RKO (cell line): ENCODE data around the gene RHBDD1.

Source experiments
- DNase-seq: peaks from one replicate; pipeline ENCODE4 v3.0.0-alpha.2; 2016; ENCODE audit warnings: low spot score

Gene RHBDD1

GRCh38 chr2:226887940-226888339 is 52.1 kb downstream of the RHBDD1 start:
- DNase-seq = no peak

GRCh38 chr2:226888378-226888965 is 52.6 kb downstream of the RHBDD1 start:
- no peak for DNase-seq

GRCh38 chr2:226888971-226889370 is 53.1 kb downstream of the RHBDD1 start:
- DNase-seq = no peak

GRCh38 chr2:226890286-226890685 is 54.4 kb downstream of the RHBDD1 start:
- DNase-seq = no peak

DNA sequence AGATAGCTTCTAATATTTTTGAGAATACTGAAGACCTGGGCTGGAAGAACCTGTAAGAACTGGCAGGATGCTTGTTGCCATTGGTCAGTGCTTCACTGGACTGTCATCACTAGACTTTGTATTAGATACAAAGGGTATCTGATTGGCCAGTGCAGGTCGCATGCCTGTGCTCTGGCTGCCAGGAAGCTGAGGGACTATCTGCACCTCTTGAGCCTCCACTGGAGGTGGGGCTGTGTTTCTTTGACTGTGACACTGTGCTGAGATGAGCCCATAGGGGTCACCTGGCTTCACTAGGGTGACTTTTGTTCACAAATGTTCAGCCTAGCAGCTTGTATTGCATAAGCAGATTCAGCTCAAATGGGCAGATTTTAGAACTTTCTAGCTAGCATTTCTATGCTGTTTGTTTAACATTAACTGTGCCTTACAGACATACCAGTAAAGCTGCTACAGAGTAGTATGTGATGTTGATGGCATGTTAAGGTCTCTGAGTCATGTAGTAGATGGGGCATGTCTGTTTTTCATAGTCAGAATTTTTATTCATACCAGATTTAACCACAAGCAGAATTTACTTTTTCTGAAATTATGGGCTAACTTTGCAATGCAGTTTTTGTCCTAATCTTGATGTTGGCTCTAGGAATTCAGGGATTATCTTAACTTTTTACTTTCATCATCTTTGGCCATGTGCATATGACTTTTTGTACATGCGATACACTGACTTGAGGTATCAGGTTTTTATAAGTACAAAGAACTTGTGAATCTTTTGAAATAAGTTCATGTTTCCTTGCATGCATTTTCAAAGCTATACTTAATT is 56.1 kb downstream of the RHBDD1 start:
- no peak for DNase-seq

DNA sequence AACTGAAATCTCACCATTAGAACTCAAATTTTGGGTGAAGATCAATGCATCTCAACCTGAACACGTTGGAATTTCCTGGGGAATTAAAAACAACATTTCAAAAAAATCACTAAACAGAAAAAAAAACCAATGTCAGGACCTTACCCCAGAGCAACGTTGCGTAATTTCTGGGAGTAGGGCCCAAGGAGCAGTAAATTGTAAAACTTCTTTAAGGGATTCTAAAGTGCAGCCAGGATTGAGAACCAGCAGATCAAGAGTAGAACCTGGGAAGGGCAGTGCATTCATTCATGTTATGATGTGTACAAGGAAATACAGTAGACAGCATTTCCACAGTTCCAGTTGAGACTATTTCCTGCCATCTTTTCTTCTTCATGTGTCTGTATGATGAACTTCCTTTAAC is 56.9 kb downstream of the RHBDD1 start:
- no peak for DNase-seq

DNA sequence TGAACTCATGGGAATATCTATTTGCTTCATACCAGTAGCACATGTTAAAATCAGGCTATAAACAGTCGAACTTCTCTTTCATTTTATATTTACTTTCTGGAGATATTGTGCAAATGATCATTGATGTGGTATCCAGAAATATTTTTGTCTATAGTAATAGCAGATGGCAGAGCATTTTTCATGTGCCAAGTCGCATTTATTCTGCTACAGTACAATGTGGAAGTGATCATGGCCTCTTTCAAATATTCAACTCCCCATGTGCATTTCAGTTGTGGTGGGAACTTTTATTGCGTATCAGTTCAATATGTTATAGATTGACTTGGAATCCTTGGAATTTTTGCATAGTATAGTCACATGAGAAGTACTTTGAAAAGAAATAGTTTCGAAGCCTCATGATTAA is 57.4 kb downstream of the RHBDD1 start:
- DNase-seq = no peak

DNA sequence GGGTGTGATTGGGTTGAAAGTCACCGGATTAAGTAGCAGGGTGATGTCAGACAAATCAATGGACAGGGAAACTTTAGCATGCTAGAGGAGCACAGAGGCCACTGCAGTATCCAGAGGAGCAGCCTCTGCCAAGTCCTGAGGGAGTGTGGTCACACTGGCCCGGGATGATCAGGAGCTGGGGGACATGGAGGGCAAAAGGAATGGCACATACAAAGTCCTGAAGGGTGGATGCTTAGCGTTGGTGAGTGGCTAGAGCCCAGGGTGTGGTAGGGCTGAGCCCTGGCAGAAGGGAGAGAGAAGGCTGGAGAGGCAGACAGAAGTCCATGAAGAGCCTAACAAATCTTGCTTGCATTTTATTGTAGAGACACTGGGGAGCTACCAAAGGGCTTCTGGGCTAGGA is 58.9 kb downstream of the RHBDD1 start:
- no peak for DNase-seq

DNA sequence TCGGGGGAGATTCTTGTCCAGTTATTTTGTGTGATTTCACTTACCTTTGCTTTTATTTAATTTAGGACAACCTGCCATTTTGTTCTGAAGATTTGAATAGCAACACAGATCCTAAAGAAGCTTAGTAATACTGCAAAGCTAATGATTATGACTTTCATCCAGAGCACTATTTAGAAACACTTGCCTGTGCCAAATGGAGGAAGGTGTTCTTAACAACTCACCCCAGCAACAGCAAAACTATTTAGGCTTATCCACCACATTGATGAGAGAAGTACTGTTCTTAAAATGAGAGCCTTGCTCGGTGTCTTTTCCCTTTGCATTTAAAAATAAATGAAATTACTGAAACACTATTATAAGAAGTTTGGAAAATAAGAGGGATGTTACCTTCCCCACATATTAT is 59.7 kb downstream of the RHBDD1 start:
- no peak for DNase-seq

DNA sequence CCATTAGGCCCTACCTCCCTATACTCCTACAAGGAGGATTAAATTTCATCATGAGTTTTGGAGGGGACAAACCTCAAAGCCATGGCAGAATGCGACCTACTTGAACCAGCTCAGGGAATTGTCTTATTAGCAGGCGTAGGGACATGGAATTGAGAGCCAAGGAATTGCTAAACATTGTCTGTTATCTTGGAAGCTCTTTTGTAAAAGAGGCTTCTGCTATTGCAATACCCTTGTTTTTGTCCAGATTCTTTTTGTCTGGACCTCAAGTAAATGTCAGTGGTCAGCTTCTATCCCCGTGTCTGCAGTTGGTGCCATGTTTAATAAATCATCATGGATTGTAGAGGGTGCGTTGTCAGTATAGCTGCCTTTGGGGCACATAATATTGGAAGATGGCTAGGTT is 62.3 kb downstream of the RHBDD1 start:
- no peak for DNase-seq

DNA sequence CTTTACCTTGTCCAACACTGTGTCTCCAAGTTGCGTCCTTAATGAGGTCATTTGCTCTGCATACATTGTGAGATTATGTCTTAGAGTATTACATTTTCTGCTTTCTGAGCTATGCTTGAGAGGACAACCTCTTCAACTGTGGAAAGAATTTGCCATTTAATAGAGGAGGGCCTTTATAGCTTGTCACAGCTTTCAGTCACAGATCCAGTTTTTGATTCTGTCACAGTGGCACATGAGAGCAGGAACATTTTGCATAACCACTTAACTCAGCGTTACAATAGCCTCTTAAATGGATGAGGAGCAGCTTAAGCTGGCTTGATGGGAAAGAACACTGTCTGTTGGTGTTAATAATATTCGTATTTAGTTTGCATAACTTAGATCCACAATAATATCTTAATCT is 63.0 kb downstream of the RHBDD1 start:
- no peak for DNase-seq

GRCh38 chr2:226902041-226902966 is 66.5 kb downstream of the RHBDD1 start:
- DNase-seq = no peak

DNA sequence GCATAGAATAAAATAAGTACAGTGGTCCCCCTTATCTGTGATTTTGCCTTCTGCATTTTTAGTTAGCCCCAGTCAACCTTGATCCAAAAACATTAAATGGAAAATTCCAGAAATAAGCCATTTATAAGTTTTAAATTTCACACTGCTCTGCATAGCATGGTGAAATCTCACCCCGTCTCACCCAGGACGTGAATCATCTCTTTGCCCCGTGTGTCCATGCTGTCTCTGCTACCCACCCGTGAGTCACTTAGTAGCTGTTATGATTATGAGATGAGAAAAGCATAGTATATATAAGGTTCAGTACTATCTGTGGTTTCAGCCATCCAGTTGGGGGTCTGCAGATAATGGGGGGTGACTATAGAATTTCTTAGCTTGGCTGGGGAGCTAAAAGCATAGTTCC is 67.3 kb downstream of the RHBDD1 start:
- DNase-seq = peak; percentile 78

GRCh38 chr2:226904592-226904991 is 68.7 kb downstream of the RHBDD1 start:
- DNase-seq = no peak

GRCh38 chr2:226905718-226906117 is 69.9 kb downstream of the RHBDD1 start:
- no peak for DNase-seq

GRCh38 chr2:226906163-226906693 is 70.4 kb downstream of the RHBDD1 start:
- no peak for DNase-seq

DNA sequence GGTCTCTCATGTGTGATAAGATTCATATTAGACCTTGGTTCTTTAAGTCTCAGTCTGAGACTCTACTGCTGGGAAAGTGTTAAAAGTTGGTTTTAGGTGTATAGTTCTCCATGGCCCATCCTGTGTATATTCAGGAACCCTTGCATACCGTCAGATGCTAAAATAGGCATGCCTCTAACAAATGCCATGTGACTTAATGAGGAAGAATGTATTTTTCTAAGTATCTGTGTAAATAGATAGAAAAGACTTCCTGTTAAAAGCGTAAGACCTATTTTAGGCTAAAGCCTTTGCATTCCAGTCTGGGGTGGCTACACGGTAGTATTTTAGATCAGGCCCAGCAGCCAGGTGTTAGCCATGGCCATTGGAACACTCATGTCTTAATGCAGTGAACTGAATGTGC is 73.3 kb downstream of the RHBDD1 start:
- no peak for DNase-seq

- DNase-seq = no peak
Observed at GRCh38 chr2:226909836-226910235, 74.0 kb downstream of the RHBDD1 start.

DNA sequence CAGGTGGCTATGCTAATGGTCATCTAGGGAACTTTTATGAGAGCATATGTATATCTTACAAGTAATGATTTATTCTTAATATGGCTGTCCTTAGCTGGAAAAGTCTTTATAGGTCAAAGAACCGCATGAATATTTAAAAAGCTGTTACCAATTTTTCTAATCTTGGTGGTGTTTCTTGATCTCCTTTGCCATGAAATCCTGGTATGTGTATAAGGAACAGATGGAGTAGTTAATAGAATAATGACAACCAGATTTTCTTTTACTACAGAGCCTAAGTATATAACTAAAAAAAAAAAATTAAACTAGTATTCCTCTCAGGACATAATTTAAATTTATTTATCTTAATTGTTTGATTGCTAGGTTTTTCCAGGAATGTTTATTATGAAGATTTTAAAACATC is 74.5 kb downstream of the RHBDD1 start:
- DNase-seq = no peak

DNA sequence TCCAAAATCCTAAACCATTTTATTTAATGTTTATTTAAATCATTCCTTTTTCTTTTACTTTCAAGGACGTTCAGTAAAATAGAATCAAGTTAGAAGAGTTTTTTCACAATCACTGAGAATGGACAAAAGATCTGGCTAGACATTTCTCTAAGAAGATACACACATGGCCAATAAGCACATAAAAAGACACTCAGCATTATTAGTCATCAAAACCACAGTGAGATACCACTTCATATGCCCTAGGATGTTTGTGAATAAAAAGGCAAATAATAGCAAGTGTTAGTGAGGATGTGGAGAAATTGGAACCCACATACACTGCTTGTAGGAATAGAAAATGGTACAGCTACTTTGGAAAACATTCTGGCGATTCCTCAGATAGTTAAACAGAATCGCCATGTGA is 76.1 kb downstream of the RHBDD1 start:
- DNase-seq = no peak

GRCh38 chr2:226913641-226914040 is 77.8 kb downstream of the RHBDD1 start:
- no peak for DNase-seq

- DNase-seq = no peak
Observed at GRCh38 chr2:226915846-226916360, 80.0 kb downstream of the RHBDD1 start.
